LNCaP clone FGC (cell line): Measurements from ENCODE around the gene AOPEP.

Experiments used
- DNase-seq: peaks from one replicate; pipeline ENCODE4 v3.0.0-alpha.2; 2011; ENCODE audit warnings: low read depth
- H3K4me3 ChIP-seq: 2 replicates; pipeline ENCODE4 v1.5.1; 2011; ENCODE audit warnings: mild to moderate bottlenecking, low read depth, low read length, control low read depth
- CTCF ChIP-seq: IDR thresholded peaks from 2 replicates; pipeline ENCODE4 v1.5.1; 2012; ENCODE audit warnings: mild to moderate bottlenecking; ENCODE audit not compliant: control insufficient read depth, insufficient read depth; ENCODE audit errors: extremely low read depth

AOPEP gene

GRCh38 chr9:94864196-94864595 is 137.7 kb downstream of the AOPEP start:
- no peak for DNase-seq
- TF ChIP-seq CTCF, result no peak
- H3K4me3 ChIP-seq, result no peak overlapping the region

- H3K4me3 ChIP-seq, result no peak overlapping the region
- no peak for TF ChIP-seq CTCF
- no peak for DNase-seq
Observed at GRCh38 chr9:94864862-94865509, 138.5 kb downstream of the AOPEP start.

- DNase-seq, result no peak
Observed at GRCh38 chr9:94865582-94866452, 139.3 kb downstream of the AOPEP start.

GRCh38 chr9:94866770-94867169 is 140.3 kb downstream of the AOPEP start:
- peak overlapping the region; percentile 7; the same call in 1 of the 2 replicates for H3K4me3 ChIP-seq
- TF ChIP-seq CTCF, result no peak
- no peak for DNase-seq

More at GRCh38 chr9:94865582-94866452, 139.3 kb downstream of the AOPEP start:
- H3K4me3 ChIP-seq, result no peak overlapping the region
- no peak for TF ChIP-seq CTCF

- peak overlapping the region; percentile 12; the same call in 1 of the 2 replicates for H3K4me3 ChIP-seq
- TF ChIP-seq CTCF, result no peak
- peak; percentile 65 for DNase-seq
Observed at GRCh38 chr9:94867281-94867841, 140.9 kb downstream of the AOPEP start.

- DNase-seq, result no peak
- TF ChIP-seq CTCF, result no peak
- peak overlapping the region; percentile 12; the same call in 1 of the 2 replicates for H3K4me3 ChIP-seq
Observed at GRCh38 chr9:94867842-94868312, 141.4 kb downstream of the AOPEP start.
